SK-N-SH (cell line): ENCODE results near the gene GPR132. TPM values are rescaled to one million over a fixed set of nuclear protein-coding genes. Genes with fewer than 3 reads are reported as not detected.
"Not testable (repeated sequence)": the region's sequence is repeated elsewhere in the genome, so short reads cannot be mapped to it uniquely, and the experiment has no call there.

Experiments
- CTCF ChIA-PET: fragments of 300-600, 350-600 bp; formaldehyde crosslinking; extraction: SDS; loops from one replicate; lab custom pipeline; 2021; lab: Yijun Ruan, JAX
- POLR2A ChIA-PET: fragments of 350-600 bp; sonication (Branson Sonifier 250); formaldehyde crosslinking; extraction: SDS; loops from one replicate; lab custom pipeline; 2020; ENCODE audit warnings: antibody characterized with exemption, inconsistent platforms; lab: Yijun Ruan, JAX
- DNase-seq: peaks from one replicate; pipeline ENCODE4 v3.0.0; 2012
- H2AFZ ChIP-seq: fragments of 200-600 bp; sonication (generic); 2 replicates; pipeline ENCODE4 v1.8.1; 2016; ENCODE audit warnings: antibody characterized with exemption, mild to moderate bottlenecking, low read depth
- H3F3A ChIP-seq: fragments of 200-600 bp; sonication (generic); replicated peaks from 2 replicates; pipeline ENCODE3; 2016; ENCODE audit warnings: antibody characterized with exemption, mild to moderate bottlenecking; ENCODE audit not compliant: insufficient read depth
- H3K27ac ChIP-seq, 2 experiments: fragments of 200-500 bp in 1 of 2; fragments of 200-600 bp in 1 of 2; sonication (Bioruptor generic) in 1 of 2; sonication (generic), shearing (Covaris generic) in 1 of 2; 2 replicates each; pipeline versions ENCODE4 v1.5.1 to v1.6.1; 2014 to 2016; ENCODE audit warnings: low read depth in 2 of 2, inconsistent platforms in 1 of 2, low read length in 1 of 2, mild to moderate bottlenecking in 1 of 2, mixed read lengths in 1 of 2
- H3K27me3 ChIP-seq: fragments of 200-600 bp; sonication (generic), shearing (Covaris generic); 2 replicates; pipeline ENCODE4 v1.6.1; 2016; ENCODE audit warnings: mixed run types; ENCODE audit not compliant: insufficient read depth
- H3K36me3 ChIP-seq, 2 experiments: fragments of 200-500 bp in 1 of 2; fragments of 200-600 bp in 1 of 2; sonication (Bioruptor generic) in 1 of 2; sonication (generic) in 1 of 2; replicated peaks in 1 of 2; 2 replicates each; pipeline versions ENCODE3 to v1.5.1; 2014 to 2016; ENCODE audit warnings: low read length in 1 of 2, mild to moderate bottlenecking in 1 of 2; ENCODE audit not compliant: insufficient read depth in 2 of 2, control insufficient read depth in 1 of 2
- H3K4me1 ChIP-seq, 2 experiments: fragments of 200-500 bp in 1 of 2; fragments of 200-600 bp in 1 of 2; sonication (Bioruptor generic) in 1 of 2; sonication (generic), shearing (Covaris generic) in 1 of 2; 2 replicates each; pipeline versions ENCODE4 v1.5.1 to v1.6.1; 2014 to 2016; ENCODE audit warnings: low read depth in 1 of 2, low read length in 1 of 2, mixed run types in 1 of 2; ENCODE audit not compliant: insufficient read depth in 2 of 2, control insufficient read depth in 1 of 2
- H3K4me2 ChIP-seq: fragments of 200-600 bp; sonication (generic), shearing (Covaris generic); 2 replicates; pipeline ENCODE4 v1.6.1; 2017; ENCODE audit warnings: mixed run types
- H3K4me3 ChIP-seq, 2 experiments: fragments of 200-500 bp in 1 of 2; fragments of 200-600 bp in 1 of 2; sonication (Bioruptor generic) in 1 of 2; sonication (generic), shearing (Covaris generic) in 1 of 2; 2 replicates each; pipeline versions ENCODE4 v1.5.1 to v1.8.1; 2014 to 2016; ENCODE audit warnings: low read depth in 2 of 2, inconsistent platforms in 1 of 2, low read length in 1 of 2, mild to moderate bottlenecking in 1 of 2, mixed read lengths in 1 of 2, moderate library complexity in 1 of 2
- H3K79me2 ChIP-seq: fragments of 200-600 bp; sonication (generic); 2 replicates; pipeline ENCODE4 v1.8.1; 2017; ENCODE audit warnings: mild to moderate bottlenecking; ENCODE audit not compliant: insufficient read depth
- H3K9ac ChIP-seq: fragments of 200-600 bp; sonication (generic); 2 replicates; pipeline ENCODE4 v1.6.1; 2017; ENCODE audit warnings: mixed run types
- H3K9me2 ChIP-seq: fragments of 200-600 bp; sonication (generic); 2 replicates; pipeline ENCODE4 v1.6.1; 2017; ENCODE audit warnings: mixed run types
- H3K9me3 ChIP-seq: fragments of 200-600 bp; sonication (generic); 2 replicates; pipeline ENCODE4 v1.6.1; 2017; ENCODE audit warnings: mixed run types, mild to moderate bottlenecking, moderate library complexity
- H4K20me1 ChIP-seq: fragments of 200-600 bp; sonication (generic); 2 replicates; pipeline ENCODE4 v1.6.1; 2017; ENCODE audit warnings: mild to moderate bottlenecking, mixed run types; ENCODE audit not compliant: insufficient read depth
- CTCF ChIP-seq: fragments of 200-600 bp; sonication (generic); IDR thresholded peaks from 2 replicates; pipeline ENCODE4 v1.6.1; 2017; ENCODE audit warnings: antibody characterized with exemption, mild to moderate bottlenecking, moderate library complexity
- ELF1 ChIP-seq: IDR thresholded peaks from 2 replicates; pipeline ENCODE4 v1.4.0; 2012
- EP300 ChIP-seq, 2 experiments: IDR thresholded peaks; 2 replicates each; pipeline versions ENCODE4 v1.4.0 to v1.6.1; 2012; ENCODE audit warnings: borderline replicate concordance in 1 of 2, low read depth in 1 of 2, low read length in 1 of 2
- IRF3 ChIP-seq: fragments of 150-350 bp; IDR thresholded peaks from 2 replicates; pipeline ENCODE4 v1.6.1; 2016; ENCODE audit warnings: mild to moderate bottlenecking, low read depth, low read length
- JUND ChIP-seq: IDR thresholded peaks from 2 replicates; pipeline ENCODE4 v1.4.0; 2012
- MEF2A ChIP-seq: IDR thresholded peaks from 2 replicates; pipeline ENCODE4 v1.4.0; 2012; ENCODE audit warnings: low read depth, borderline replicate concordance
- MXI1 ChIP-seq: IDR thresholded peaks from 2 replicates; pipeline ENCODE4 v1.6.1; 2012; ENCODE audit warnings: mild to moderate bottlenecking, low read depth, low read length, improper control_type of control experiment
- NRF1 ChIP-seq: IDR thresholded peaks from 2 replicates; pipeline ENCODE4 v1.6.1; 2012; ENCODE audit warnings: low read depth, mild to moderate bottlenecking, low read length
- POLR2AphosphoS5 ChIP-seq: IDR thresholded peaks from 2 replicates; pipeline ENCODE4 v1.6.1; 2012; ENCODE audit warnings: low read depth, low read length
- RAD21 ChIP-seq: IDR thresholded peaks from 2 replicates; pipeline ENCODE4 v1.6.1; 2012; ENCODE audit warnings: mild to moderate bottlenecking, low read length
- RCOR1 ChIP-seq: fragments of 150-350 bp; IDR thresholded peaks from 2 replicates; pipeline ENCODE4 v1.6.1; 2017; ENCODE audit warnings: antibody characterized with exemption, low read length
- REST ChIP-seq: IDR thresholded peaks from 2 replicates; pipeline ENCODE4 v1.6.1; 2012; ENCODE audit warnings: mild to moderate bottlenecking, low read depth, low read length, moderate library complexity
- RFX5 ChIP-seq: IDR thresholded peaks from 2 replicates; pipeline ENCODE4 v1.6.1; 2012; ENCODE audit warnings: mild to moderate bottlenecking, improper control_type of control experiment, low read length
- RXRA ChIP-seq: IDR thresholded peaks from 2 replicates; pipeline ENCODE4 v1.4.0; 2012; ENCODE audit warnings: low read depth, mild to moderate bottlenecking, borderline replicate concordance
- SMC3 ChIP-seq: IDR thresholded peaks from 2 replicates; pipeline ENCODE4 v1.6.1; 2012; ENCODE audit warnings: low read depth, low read length, improper control_type of control experiment
- YY1 ChIP-seq: IDR thresholded peaks from 2 replicates; pipeline ENCODE4 v1.4.0; 2012; ENCODE audit warnings: low read depth, mild to moderate bottlenecking
- WGBS: methylation state at CpG from one replicate; pipeline ENCODE4 v1.1.6; 2017; ENCODE audit warnings: low lambda C conversion rate; 5-methylcytosine and 5-hydroxymethylcytosine counted together
- polyA plus RNA-seq, 3 experiments: library from polyadenylated mRNA; depleted of rRNA; stranded (reverse); fragments of >200 nt; gene quantifications; 2 replicates each; pipeline ENCODE4 v1.2.3, GENCODE V29; 2012
- TF ChIP-seq, protein P1 (sequence below): IDR thresholded peaks from 2 replicates; pipeline ENCODE4 v1.4.0; 2012; ENCODE audit warnings: low read depth, borderline replicate concordance

The GPR132 gene
- polyA plus RNA-seq, 1 of the 3 experiments (the other 2 are of a cell fraction), result not detected

- no peak overlapping the region for H3K4me3 ChIP-seq
- no peak overlapping the region for H3K4me2 ChIP-seq
- no peaks in the 10 kb centered on the region for H3K36me3 ChIP-seq
- ChIA-PET POLR2A (no interaction called here), CTCF (interaction anchor here (2.6 to 4.3 kb wide), 2 partner anchors 18 to 26 kb away, joined by 12 to 25 read pairs; no protein-coding TSS in a partner anchor)
- H3K9me3 ChIP-seq, result no peaks in the 10 kb centered on the region
- 94% methylated on average over 10 of the region's 10 CpGs for WGBS
- no peaks in the 10 kb centered on the region for H3K9me2 ChIP-seq
- H2AFZ ChIP-seq, result no peak overlapping the region
- no peaks in the 10 kb centered on the region for H3F3A ChIP-seq
- no peaks in the 10 kb centered on the region; a peak in 1 of 4 replicates for H3K4me1 ChIP-seq
- no peak for TF ChIP-seq POLR2AphosphoS5
- TF ChIP-seq NRF1, result no peak
- no peak for TF ChIP-seq REST
- TF ChIP-seq JUND, result no peak
- no peak for TF ChIP-seq MEF2A
- TF ChIP-seq YY1, result no peak
- TF ChIP-seq RCOR1, result no peak
- TF ChIP-seq ELF1, result no peak
- no peak for TF ChIP-seq RFX5
- TF ChIP-seq IRF3, result no peak
- TF ChIP-seq RXRA, result no peak
- no peak for TF ChIP-seq CTCF
- no peak for TF ChIP-seq RAD21
- no peak for TF ChIP-seq SMC3
- no peak for TF ChIP-seq MXI1
- no peak for TF ChIP-seq EP300 (IDR thresholded peaks at IDR 0.05; ENCODE audit: borderline replicate concordance in 1 of 2, low read depth in 1 of 2, low read length in 1 of 2)
- TF ChIP-seq, protein P1, sequence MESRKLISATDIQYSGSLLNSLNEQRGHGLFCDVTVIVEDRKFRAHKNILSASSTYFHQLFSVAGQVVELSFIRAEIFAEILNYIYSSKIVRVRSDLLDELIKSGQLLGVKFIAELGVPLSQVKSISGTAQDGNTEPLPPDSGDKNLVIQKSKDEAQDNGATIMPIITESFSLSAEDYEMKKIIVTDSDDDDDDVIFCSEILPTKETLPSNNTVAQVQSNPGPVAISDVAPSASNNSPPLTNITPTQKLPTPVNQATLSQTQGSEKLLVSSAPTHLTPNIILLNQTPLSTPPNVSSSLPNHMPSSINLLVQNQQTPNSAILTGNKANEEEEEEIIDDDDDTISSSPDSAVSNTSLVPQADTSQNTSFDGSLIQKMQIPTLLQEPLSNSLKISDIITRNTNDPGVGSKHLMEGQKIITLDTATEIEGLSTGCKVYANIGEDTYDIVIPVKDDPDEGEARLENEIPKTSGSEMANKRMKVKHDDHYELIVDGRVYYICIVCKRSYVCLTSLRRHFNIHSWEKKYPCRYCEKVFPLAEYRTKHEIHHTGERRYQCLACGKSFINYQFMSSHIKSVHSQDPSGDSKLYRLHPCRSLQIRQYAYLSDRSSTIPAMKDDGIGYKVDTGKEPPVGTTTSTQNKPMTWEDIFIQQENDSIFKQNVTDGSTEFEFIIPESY, result no peak
- no peak overlapping the region for H3K9ac ChIP-seq
- H4K20me1 ChIP-seq, result no peaks in the 10 kb centered on the region
- no peaks in the 10 kb centered on the region for H3K79me2 ChIP-seq
- no peak for DNase-seq
- no peak overlapping the region for H3K27ac ChIP-seq
- no peaks in the 10 kb centered on the region for H3K27me3 ChIP-seq
Observed at GRCh38 chr14:105064001-105064400, 1.2 kb downstream of the GPR132 start.

DNA sequence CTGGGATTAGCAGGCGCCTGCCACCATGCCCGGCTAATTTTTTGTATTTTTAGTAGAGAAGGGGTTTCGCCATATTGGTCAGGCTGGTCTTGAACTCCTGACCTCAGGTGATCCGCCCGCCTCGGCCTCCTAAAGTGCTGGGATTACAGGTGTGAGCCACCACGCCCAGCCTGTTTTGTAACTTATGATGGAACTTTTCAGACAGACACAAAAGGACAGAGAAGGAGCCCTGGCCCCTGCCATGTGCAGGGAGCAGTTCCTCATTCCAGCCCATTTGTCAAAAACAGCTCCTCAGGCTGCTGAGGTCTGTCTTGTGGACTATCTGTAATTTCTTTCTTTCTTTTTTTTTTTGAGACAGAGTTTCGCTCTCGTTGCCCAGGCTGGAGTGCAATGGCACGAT, 1.7 kb downstream of the GPR132 start:
- H3F3A ChIP-seq, H3K27ac ChIP-seq, H4K20me1 ChIP-seq, H3K4me3 ChIP-seq, H2AFZ ChIP-seq, H3K27me3 ChIP-seq, POLR2A ChIA-PET, H3K4me2 ChIP-seq, DNase-seq, H3K9ac ChIP-seq, H3K4me1 ChIP-seq, H3K79me2 ChIP-seq, H3K9me2 ChIP-seq, H3K9me3 ChIP-seq, H3K36me3 ChIP-seq: not testable (repeated sequence)
- CTCF ChIA-PET, result interaction anchor here (2.6 to 4.3 kb wide), 2 partner anchors 18 to 27 kb away, joined by 12 to 25 read pairs; no protein-coding TSS in a partner anchor
- WGBS, result 90% methylated on average over 8 of the region's 10 CpGs
